ENCODE data around the gene RPS18.
"Not testable (repeated sequence)": the region's sequence is repeated elsewhere in the genome, so short reads cannot be mapped to it uniquely, and the experiment has no call there.

Gene RPS18

GRCh38 chr6:33272275-33273128, 627 bp downstream of the RPS18 start:
- no peak for DNase-seq (ENCODE audit: low spot score)

GRCh38 chr6:33273129-33273923, 1.5 kb downstream of the RPS18 start:
- no peak for DNase-seq (ENCODE audit: low spot score)

GRCh38 chr6:33273924-33274902, 2.3 kb downstream of the RPS18 start:
- DNase-seq (ENCODE audit: low spot score): no peak

- not testable (repeated sequence) for DNase-seq (ENCODE audit: low spot score)
Observed at GRCh38 chr6:33275795-33276580, 4.1 kb downstream of the RPS18 start.

- DNase-seq (ENCODE audit: low spot score): no peak
Observed at GRCh38 chr6:33276581-33276863, 4.6 kb downstream of the RPS18 start.

- DNase-seq (ENCODE audit: low spot score): no peak
Observed at GRCh38 chr6:33276864-33277662, 5.2 kb downstream of the RPS18 start, which contains the start of gene B3GALT4. B3GALT4 (plus strand) TSS chr6:33277123; CDS start chr6:33277420, 297 bp downstream.

GRCh38 chr6:33277663-33278391, 6.0 kb downstream of the RPS18 start:
- DNase-seq (ENCODE audit: low spot score): no peak

GRCh38 chr6:33278392-33278741, 6.5 kb downstream of the RPS18 start:
- no peak for DNase-seq (ENCODE audit: low spot score)

- DNase-seq (ENCODE audit: low spot score): no peak
Observed at GRCh38 chr6:33278810-33279209, 6.9 kb downstream of the RPS18 start.

- DNase-seq (ENCODE audit: low spot score): no peak
Observed at GRCh38 chr6:33279257-33279695, 7.4 kb downstream of the RPS18 start.

GRCh38 chr6:33279971-33280511, 8.2 kb downstream of the RPS18 start:
- DNase-seq (ENCODE audit: low spot score): no peak

GRCh38 chr6:33280539-33280938, 8.7 kb downstream of the RPS18 start:
- no peak for DNase-seq (ENCODE audit: low spot score)

GRCh38 chr6:33285214-33285613, 13.3 kb downstream of the RPS18 start:
- not testable (repeated sequence) for DNase-seq (ENCODE audit: low spot score)

GRCh38 chr6:33286946-33287914, 15.4 kb downstream of the RPS18 start:
- no peak for DNase-seq (ENCODE audit: low spot score)

- no peak for DNase-seq (ENCODE audit: low spot score)
Observed at GRCh38 chr6:33288141-33288920, 16.5 kb downstream of the RPS18 start.

GRCh38 chr6:33288921-33289783, 17.3 kb downstream of the RPS18 start, which contains the start of the genes PFDN6 and WDR46:
PFDN6 (plus strand) TSS chr6:33289601; CDS start chr6:33289857, 256 bp downstream.
WDR46 (minus strand) TSS chr6:33289239; CDS start chr6:33289170, 69 bp downstream.
- DNase-seq (ENCODE audit: low spot score): peak; percentile 99

All from pons (tissue), 1 donor.